Uterus (tissue), 2 donors: Measurements from ENCODE around the gene BEST1.

Experiments
- POLR2A ChIP-seq, 2 donors: fragments of 450-650 bp; IDR thresholded peaks; one replicate each; pipeline ENCODE4 v1.6.1; 2016; ENCODE audit warnings: antibody characterized with exemption in 2 of 2, mild to moderate bottlenecking in 1 of 2, moderate library complexity in 1 of 2
- TF ChIP-seq, protein P1 (sequence below), 4 experiments: fragments of 200-600 bp in 2 of 4; fragments of 450-650 bp in 2 of 4; sonication (generic) in 2 of 4; IDR thresholded peaks; one replicate each; pipeline ENCODE4 v1.5.1; 2016 to 2019; ENCODE audit warnings: antibody characterized with exemption in 4 of 4, mild to moderate bottlenecking in 2 of 4, moderate library complexity in 1 of 4

DNA sequence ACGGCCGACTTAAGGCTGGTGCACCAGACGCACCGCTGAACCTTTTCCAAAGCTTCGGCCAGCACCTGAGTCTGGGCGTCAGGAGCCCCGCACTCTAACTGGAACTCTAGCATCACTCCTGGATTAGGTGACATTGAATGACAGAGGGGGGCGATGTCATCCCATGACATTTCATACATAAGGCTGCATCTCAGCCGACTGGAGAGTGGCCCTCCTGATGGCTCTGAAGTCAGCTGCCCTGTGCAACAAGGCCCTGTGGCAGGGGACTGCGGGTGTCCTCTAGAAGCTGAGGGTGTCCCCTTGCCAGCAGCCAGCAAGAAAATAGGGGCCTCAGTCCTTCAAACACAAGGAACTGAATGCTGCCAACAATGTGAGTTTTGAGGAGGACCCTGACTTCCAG is 48.8 kb upstream of the BEST1 start:
- TF ChIP-seq, protein P1, sequence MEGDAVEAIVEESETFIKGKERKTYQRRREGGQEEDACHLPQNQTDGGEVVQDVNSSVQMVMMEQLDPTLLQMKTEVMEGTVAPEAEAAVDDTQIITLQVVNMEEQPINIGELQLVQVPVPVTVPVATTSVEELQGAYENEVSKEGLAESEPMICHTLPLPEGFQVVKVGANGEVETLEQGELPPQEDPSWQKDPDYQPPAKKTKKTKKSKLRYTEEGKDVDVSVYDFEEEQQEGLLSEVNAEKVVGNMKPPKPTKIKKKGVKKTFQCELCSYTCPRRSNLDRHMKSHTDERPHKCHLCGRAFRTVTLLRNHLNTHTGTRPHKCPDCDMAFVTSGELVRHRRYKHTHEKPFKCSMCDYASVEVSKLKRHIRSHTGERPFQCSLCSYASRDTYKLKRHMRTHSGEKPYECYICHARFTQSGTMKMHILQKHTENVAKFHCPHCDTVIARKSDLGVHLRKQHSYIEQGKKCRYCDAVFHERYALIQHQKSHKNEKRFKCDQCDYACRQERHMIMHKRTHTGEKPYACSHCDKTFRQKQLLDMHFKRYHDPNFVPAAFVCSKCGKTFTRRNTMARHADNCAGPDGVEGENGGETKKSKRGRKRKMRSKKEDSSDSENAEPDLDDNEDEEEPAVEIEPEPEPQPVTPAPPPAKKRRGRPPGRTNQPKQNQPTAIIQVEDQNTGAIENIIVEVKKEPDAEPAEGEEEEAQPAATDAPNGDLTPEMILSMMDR (IDR thresholded peaks at IDR 0.05) = no peak
- no peak for TF ChIP-seq POLR2A (IDR thresholded peaks at IDR 0.05)
